Loucy (cell line): ENCODE results near the gene DNAH7.

Experiments
- H2AFZ ChIP-seq: fragments of 200-600 bp; sonication (generic); 2 replicates; pipeline ENCODE4 v1.6.0; 2016; ENCODE audit warnings: antibody characterized with exemption, mild to moderate bottlenecking, low read length, moderate library complexity
- H3F3A ChIP-seq: fragments of 200-600 bp; 2 replicates; pipeline ENCODE4 v1.6.0; 2016; ENCODE audit warnings: antibody characterized with exemption, low read depth, mild to moderate bottlenecking
- H3K27me3 ChIP-seq: fragments of 200-600 bp; sonication (generic); 2 replicates; pipeline ENCODE4 v1.6.1; 2014; ENCODE audit warnings: low read length, mild to moderate bottlenecking; ENCODE audit not compliant: insufficient read depth, poor library complexity, severe bottlenecking
- H3K36me3 ChIP-seq: fragments of 200-600 bp; sonication (generic); 2 replicates; pipeline ENCODE4 v1.6.1; 2016; ENCODE audit warnings: low read length; ENCODE audit not compliant: insufficient read depth
- H3K4me1 ChIP-seq: fragments of 200-600 bp; sonication (generic); 2 replicates; pipeline ENCODE4 v1.5.1; 2014; ENCODE audit warnings: low read length, mild to moderate bottlenecking; ENCODE audit not compliant: insufficient read depth, poor library complexity, severe bottlenecking
- H3K4me2 ChIP-seq: fragments of 200-600 bp; sonication (generic); 2 replicates; pipeline ENCODE4 v1.6.0; 2014; ENCODE audit warnings: antibody characterized with exemption, low read length, low read depth, mild to moderate bottlenecking; ENCODE audit not compliant: poor library complexity, severe bottlenecking
- H3K4me3 ChIP-seq: fragments of 200-600 bp; sonication (generic); 2 replicates; pipeline ENCODE4 v1.5.1; 2014; ENCODE audit warnings: low read length, mild to moderate bottlenecking, mixed read lengths; ENCODE audit not compliant: poor library complexity, severe bottlenecking
- H3K79me2 ChIP-seq: fragments of 200-600 bp; sonication (generic); 2 replicates; pipeline ENCODE4 v1.6.1; 2014; ENCODE audit warnings: low read length; ENCODE audit not compliant: insufficient read depth
- H3K9ac ChIP-seq: fragments of 200-600 bp; sonication (generic); 2 replicates; pipeline ENCODE4 v1.6.0; 2014; ENCODE audit warnings: mild to moderate bottlenecking, low read depth, low read length, moderate library complexity; ENCODE audit not compliant: poor library complexity, severe bottlenecking
- H3K9me2 ChIP-seq: fragments of 200-600 bp; sonication (generic); replicated peaks from 2 replicates; pipeline ENCODE4 v1.6.1; 2016; ENCODE audit warnings: low read depth, low read length, mixed read lengths
- H3K9me3 ChIP-seq: fragments of 200-600 bp; sonication (generic); 2 replicates; pipeline ENCODE4 v1.6.1; 2014; ENCODE audit warnings: mild to moderate bottlenecking, antibody characterized with exemption, low read length, low read depth; ENCODE audit not compliant: insufficient read depth
- H4K20me1 ChIP-seq: fragments of 200-600 bp; sonication (generic); 2 replicates; pipeline ENCODE4 v1.6.0; 2014; ENCODE audit warnings: antibody characterized with exemption, low read length, mild to moderate bottlenecking; ENCODE audit not compliant: insufficient read depth, poor library complexity, severe bottlenecking
- EZH2phosphoT487 ChIP-seq: fragments of 200-600 bp; IDR thresholded peaks from 2 replicates; pipeline ENCODE4 v1.6.1; 2018; ENCODE audit warnings: antibody characterized with exemption, mild to moderate bottlenecking, moderate library complexity, borderline replicate concordance
- TF ChIP-seq, protein P1 (sequence below): fragments of 200-600 bp; sonication (generic); conservative IDR thresholded peaks from 2 replicates; pipeline ENCODE4 v1.5.1; 2014; ENCODE audit warnings: mild to moderate bottlenecking, antibody characterized with exemption, low read length

Gene DNAH7

GRCh38 chr2:195859513-195859912 is 209.1 kb downstream of the DNAH7 start:
- no peaks in the 10 kb centered on the region for H3K79me2 ChIP-seq
- no peaks in the 10 kb centered on the region for H3F3A ChIP-seq
- H3K4me3 ChIP-seq: no peak overlapping the region
- H3K9me2 ChIP-seq: no peaks in the 10 kb centered on the region
- H3K9ac ChIP-seq: no peak overlapping the region
- no peaks in the 10 kb centered on the region for H3K27me3 ChIP-seq
- H4K20me1 ChIP-seq: no peaks in the 10 kb centered on the region
- TF ChIP-seq, protein P1, sequence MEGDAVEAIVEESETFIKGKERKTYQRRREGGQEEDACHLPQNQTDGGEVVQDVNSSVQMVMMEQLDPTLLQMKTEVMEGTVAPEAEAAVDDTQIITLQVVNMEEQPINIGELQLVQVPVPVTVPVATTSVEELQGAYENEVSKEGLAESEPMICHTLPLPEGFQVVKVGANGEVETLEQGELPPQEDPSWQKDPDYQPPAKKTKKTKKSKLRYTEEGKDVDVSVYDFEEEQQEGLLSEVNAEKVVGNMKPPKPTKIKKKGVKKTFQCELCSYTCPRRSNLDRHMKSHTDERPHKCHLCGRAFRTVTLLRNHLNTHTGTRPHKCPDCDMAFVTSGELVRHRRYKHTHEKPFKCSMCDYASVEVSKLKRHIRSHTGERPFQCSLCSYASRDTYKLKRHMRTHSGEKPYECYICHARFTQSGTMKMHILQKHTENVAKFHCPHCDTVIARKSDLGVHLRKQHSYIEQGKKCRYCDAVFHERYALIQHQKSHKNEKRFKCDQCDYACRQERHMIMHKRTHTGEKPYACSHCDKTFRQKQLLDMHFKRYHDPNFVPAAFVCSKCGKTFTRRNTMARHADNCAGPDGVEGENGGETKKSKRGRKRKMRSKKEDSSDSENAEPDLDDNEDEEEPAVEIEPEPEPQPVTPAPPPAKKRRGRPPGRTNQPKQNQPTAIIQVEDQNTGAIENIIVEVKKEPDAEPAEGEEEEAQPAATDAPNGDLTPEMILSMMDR: no peak
- TF ChIP-seq EZH2phosphoT487: no peak
- no peak overlapping the region for H3K4me2 ChIP-seq
- H3K9me3 ChIP-seq: no peaks in the 10 kb centered on the region
- H3K36me3 ChIP-seq: no peaks in the 10 kb centered on the region
- no peak overlapping the region for H2AFZ ChIP-seq
- H3K4me1 ChIP-seq: peaks cover 8% of the 10 kb centered on the region

- Histone ChIP-seq H3K4me2 (no peak overlapping the region), H3K79me2 (no peaks in the 10 kb centered on the region), H3K36me3 (no peaks in the 10 kb centered on the region), H3K4me3 (no peak overlapping the region), H4K20me1 (no peaks in the 10 kb centered on the region), H3F3A (no peaks in the 10 kb centered on the region), H3K9me2 (no peaks in the 10 kb centered on the region), H3K9ac (no peak overlapping the region), H2AFZ (no peak overlapping the region), H3K27me3 (no peaks in the 10 kb centered on the region), H3K9me3 (no peaks in the 10 kb centered on the region), H3K4me1 (no peaks in the 10 kb centered on the region)
- TF ChIP-seq EZH2phosphoT487: no peak
These were observed 211.5 kb downstream of the DNAH7 start for GRCh38 chr2:195857132-195857531.

DNA sequence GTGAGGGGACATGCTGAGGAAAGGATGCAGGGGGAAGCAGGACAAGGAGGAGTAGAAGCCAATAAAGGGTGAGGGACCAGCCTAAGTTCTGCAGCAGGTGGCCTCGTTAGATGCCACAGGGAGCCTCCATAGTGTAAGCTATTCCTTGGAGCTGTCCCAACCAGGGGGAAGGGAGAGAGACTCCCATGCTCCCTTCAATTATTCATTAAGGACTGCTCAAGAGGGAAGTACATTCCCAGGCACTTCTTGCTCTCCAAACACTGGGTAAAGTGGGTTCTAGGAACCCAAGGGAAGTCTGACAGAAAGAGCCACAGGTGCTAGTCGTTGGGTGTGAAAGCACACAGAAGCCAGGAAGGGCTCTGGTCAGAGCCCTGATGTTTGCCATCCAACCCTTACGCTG is 217.9 kb downstream of the DNAH7 start:
- H3K79me2 ChIP-seq: no peaks in the 10 kb centered on the region
- H3K4me1 ChIP-seq: no peaks in the 10 kb centered on the region
- TF ChIP-seq, protein P1: no peak
- H3F3A ChIP-seq: no peaks in the 10 kb centered on the region
- H2AFZ ChIP-seq: no peak overlapping the region
- H3K9me3 ChIP-seq: no peaks in the 10 kb centered on the region
- no peaks in the 10 kb centered on the region for H3K27me3 ChIP-seq
- H3K36me3 ChIP-seq: no peaks in the 10 kb centered on the region
- H3K9me2 ChIP-seq: no peaks in the 10 kb centered on the region
- H3K9ac ChIP-seq: no peak overlapping the region
- H3K4me3 ChIP-seq: no peak overlapping the region
- no peak overlapping the region for H3K4me2 ChIP-seq
- no peaks in the 10 kb centered on the region for H4K20me1 ChIP-seq

- Histone ChIP-seq H2AFZ (no peak overlapping the region), H3K4me2 (no peak overlapping the region), H3K4me1 (no peaks in the 10 kb centered on the region), H3K9ac (no peak overlapping the region), H3K79me2 (no peaks in the 10 kb centered on the region), H3K4me3 (no peak overlapping the region), H3K36me3 (no peaks in the 10 kb centered on the region), H4K20me1 (no peaks in the 10 kb centered on the region), H3K9me2 (no peaks in the 10 kb centered on the region), H3F3A (no peaks in the 10 kb centered on the region), H3K9me3 (no peaks in the 10 kb centered on the region), H3K27me3 (no peaks in the 10 kb centered on the region)
- TF ChIP-seq, protein P1: peak; percentile 43
- no peak for TF ChIP-seq EZH2phosphoT487
These were observed 220.3 kb downstream of the DNAH7 start for GRCh38 chr2:195848119-195848899.
